Measurements from ENCODE around the gene GPATCH2.

DNA sequence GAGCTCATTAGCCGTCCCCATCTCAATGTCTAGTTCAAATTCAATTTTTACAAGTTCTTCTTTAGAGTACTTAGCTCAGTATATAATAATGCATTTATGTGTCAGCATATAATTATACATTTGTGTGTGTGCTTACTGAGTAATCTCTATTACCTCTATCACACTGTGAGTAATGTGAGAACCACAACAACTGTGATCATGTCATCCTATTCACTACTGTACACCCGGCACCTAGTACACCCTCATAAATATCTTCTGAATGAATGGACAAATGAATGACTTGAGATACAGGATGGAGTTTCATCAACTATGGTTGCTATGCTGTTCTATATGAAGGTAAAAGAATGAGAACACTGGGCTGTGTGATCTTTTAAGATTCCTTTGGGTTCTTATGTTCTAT is 124.0 kb downstream of the GPATCH2 start:
- no peak for TF ChIP-seq EZH2phosphoT487 (IDR thresholded peaks at IDR 0.05)
- TF ChIP-seq, protein P1, sequence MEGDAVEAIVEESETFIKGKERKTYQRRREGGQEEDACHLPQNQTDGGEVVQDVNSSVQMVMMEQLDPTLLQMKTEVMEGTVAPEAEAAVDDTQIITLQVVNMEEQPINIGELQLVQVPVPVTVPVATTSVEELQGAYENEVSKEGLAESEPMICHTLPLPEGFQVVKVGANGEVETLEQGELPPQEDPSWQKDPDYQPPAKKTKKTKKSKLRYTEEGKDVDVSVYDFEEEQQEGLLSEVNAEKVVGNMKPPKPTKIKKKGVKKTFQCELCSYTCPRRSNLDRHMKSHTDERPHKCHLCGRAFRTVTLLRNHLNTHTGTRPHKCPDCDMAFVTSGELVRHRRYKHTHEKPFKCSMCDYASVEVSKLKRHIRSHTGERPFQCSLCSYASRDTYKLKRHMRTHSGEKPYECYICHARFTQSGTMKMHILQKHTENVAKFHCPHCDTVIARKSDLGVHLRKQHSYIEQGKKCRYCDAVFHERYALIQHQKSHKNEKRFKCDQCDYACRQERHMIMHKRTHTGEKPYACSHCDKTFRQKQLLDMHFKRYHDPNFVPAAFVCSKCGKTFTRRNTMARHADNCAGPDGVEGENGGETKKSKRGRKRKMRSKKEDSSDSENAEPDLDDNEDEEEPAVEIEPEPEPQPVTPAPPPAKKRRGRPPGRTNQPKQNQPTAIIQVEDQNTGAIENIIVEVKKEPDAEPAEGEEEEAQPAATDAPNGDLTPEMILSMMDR (IDR thresholded peaks at IDR 0.05) = no peak
- no peak for TF ChIP-seq EZH2 (IDR thresholded peaks at IDR 0.05)
